OCI-LY1 (cell line): Measurements from ENCODE around the gene GRID2.

Source experiments
- EZH2 ChIP-seq: fragments of 200-600 bp; sonication (generic), shearing (Covaris generic); IDR thresholded peaks from 2 replicates; pipeline ENCODE4 v1.8.0; 2017; ENCODE audit warnings: borderline replicate concordance, mixed run types, mild to moderate bottlenecking, antibody characterized with exemption, low read length, moderate library complexity, mixed read lengths
- TF ChIP-seq, protein P1 (sequence below): fragments of 200-600 bp; sonication (generic), shearing (Covaris generic); IDR thresholded peaks from 2 replicates; pipeline ENCODE4 v1.5.1; 2017; ENCODE audit warnings: mild to moderate bottlenecking, antibody characterized with exemption, low read length, moderate library complexity, mixed read lengths

GRCh38 chr4:93657527-93657926 lies 1353.8 kb downstream of the GRID2 start:
- TF ChIP-seq, protein P1, sequence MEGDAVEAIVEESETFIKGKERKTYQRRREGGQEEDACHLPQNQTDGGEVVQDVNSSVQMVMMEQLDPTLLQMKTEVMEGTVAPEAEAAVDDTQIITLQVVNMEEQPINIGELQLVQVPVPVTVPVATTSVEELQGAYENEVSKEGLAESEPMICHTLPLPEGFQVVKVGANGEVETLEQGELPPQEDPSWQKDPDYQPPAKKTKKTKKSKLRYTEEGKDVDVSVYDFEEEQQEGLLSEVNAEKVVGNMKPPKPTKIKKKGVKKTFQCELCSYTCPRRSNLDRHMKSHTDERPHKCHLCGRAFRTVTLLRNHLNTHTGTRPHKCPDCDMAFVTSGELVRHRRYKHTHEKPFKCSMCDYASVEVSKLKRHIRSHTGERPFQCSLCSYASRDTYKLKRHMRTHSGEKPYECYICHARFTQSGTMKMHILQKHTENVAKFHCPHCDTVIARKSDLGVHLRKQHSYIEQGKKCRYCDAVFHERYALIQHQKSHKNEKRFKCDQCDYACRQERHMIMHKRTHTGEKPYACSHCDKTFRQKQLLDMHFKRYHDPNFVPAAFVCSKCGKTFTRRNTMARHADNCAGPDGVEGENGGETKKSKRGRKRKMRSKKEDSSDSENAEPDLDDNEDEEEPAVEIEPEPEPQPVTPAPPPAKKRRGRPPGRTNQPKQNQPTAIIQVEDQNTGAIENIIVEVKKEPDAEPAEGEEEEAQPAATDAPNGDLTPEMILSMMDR, result no peak
- no peak for TF ChIP-seq EZH2
